Dermis microvascular lymphatic vessel endothelial cell (primary cell): ENCODE results near the gene SDR42E1. TPM values are rescaled to one million over a fixed set of nuclear protein-coding genes. Genes with fewer than 3 reads are reported as not detected.
A peak's percentile ranks its signal among the peaks of the same experiment; 100 is the strongest.
"Not testable (repeated sequence)": the region's sequence is repeated elsewhere in the genome, so short reads cannot be mapped to it uniquely, and the experiment has no call there.

Experiments
- DNase-seq, 2 donors: peaks; one replicate each; pipeline versions ENCODE4 v3.0.0 to v3.0.0-alpha.2; 2010; ENCODE audit warnings: low read depth in 2 of 2
- total RNA-seq: library from RNA; depleted of rRNA; stranded (reverse); fragments of >200 nt; gene quantifications from 2 replicates; pipeline ENCODE4 v1.2.1, GENCODE V29; 2014

Gene SDR42E1
- total RNA-seq, 1 donor from 2014 or later: 1.3 TPM

DNA sequence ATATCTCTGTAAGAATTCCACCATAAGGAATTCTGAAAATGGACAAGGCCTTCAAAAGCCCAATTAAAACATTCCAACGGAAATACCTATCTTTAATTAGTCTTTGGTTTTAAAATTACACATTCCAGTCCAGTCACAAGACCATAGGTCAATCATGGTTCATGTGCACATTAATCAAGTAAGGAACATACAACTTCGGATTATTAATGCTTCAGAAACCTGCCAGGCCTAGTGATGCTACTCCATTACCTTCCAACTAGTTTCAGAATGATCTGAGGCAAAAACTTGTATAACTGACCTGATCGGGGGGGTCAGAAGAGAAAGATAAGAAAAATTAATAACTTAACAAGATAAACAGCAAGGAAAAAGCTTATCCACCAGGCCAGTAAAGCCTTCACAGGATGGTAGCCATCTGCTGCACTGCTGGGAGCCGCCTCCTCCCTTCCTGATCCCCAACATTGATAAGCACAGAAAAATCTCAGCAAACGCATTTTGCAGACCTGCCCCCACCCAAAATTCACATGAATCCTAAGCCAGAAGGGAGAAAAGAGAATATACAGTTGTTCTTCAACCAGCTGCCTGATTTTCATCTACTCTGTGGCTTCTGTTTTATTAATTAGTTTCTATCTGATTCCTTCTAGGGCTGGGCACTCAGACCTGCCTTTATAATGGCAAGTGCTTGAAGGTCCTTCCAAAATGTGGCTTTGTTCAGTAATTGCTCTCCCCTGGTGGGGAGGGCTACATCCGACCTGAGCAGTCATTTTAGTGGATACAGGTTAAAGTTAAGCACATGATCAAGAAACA, 6.0 kb downstream of the SDR42E1 start:
- DNase-seq: no peak

DNA sequence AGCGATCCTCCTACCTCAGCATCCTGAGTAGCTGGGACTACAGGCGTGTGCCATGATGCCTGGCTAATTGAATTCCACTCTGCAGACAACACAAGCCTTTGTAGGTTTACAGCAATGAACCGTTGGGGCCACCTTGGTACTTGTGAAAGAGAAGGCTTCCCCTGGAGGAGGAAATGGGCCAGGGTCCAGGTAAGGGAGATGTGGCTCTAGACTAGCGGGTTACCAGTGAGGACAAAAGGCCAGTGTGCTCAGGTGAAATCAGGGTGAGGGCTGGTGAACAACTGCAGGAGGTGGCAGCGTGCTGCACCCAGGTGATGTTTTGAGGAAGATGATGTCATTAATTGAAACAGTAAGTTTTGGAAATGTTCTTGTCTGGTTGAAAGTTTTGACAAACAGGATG, 6.7 kb downstream of the SDR42E1 start:
- no peak for DNase-seq

DNA sequence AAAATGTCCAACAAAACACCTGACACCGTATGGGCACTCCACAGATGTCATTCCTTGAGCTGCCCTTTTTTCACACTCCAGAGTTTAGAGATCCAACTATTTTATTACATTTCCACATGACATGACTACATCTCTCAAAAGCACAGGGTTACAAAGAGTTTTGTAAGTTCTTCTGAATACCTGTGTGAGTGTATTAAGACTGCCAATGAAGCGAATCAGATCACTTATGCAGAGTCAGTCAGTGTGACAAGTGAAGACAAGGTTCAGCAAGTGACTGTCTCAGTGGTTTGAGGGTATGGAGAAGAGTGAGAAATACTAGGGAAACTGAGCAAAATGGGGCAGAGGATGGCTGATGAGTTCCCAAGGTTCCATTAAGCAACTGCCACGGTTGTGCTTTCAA, 8.4 kb downstream of the SDR42E1 start:
- no peak for DNase-seq

DNA sequence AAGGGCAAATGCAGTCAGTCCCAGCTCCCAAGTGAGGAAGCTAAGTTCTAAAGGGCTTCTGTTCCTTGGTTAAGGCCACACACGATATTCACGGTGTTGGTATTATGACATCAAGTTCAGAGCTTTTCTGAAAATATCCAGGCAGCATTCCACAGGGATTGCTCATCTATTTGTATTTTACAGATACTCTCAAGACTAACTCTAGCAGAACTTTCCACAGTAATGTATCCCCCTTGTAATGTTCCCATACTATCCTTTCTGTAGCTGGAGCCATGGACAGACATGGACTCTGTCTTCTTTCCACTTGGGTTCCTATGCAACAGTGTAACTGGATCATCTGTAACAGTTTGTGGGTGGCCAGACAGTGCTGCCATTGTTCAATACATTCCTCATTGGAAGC, 13.5 kb downstream of the SDR42E1 start:
- peak; percentile 7 to 82 for DNase-seq

DNA sequence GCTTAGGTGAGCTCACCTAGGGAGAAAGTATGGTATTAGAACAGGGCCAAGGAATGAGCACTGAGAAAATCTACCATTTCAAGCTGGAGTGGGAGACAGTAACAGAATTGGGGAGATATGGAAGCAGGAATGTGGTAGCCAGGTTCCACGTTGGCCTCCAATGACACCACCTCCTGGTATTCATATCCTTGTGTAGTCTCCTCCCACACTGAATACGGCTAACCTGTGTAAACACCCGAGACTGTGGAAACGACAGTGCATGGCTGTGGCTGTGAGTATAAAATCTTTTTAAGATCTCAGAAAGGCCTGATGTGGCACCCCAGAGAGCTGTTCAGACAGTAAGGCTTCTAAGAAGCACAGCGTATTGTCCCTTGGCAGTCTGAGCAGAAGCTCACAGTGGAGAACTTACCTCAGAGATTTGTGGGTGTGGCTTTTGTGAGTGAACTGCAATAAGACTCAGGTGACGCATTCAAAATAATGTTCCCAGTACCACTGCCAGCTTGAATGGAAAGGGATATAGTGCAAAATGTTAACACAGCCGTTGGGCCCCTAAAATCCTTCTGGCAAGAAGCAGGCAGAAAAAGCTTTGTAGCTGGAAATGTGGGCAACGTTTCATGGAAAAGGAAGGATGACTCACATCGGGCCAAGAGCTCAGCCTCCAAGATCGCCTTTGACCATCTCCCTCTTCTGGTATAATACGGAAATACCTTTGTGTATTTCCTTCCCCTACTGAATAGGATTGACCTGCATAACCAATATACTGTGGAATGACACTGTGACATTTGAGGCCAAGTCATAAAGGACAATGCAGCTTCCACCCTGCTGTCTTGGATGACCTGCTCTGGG, 14.4 kb downstream of the SDR42E1 start:
- DNase-seq: peak; percentile 50 to 90

DNA sequence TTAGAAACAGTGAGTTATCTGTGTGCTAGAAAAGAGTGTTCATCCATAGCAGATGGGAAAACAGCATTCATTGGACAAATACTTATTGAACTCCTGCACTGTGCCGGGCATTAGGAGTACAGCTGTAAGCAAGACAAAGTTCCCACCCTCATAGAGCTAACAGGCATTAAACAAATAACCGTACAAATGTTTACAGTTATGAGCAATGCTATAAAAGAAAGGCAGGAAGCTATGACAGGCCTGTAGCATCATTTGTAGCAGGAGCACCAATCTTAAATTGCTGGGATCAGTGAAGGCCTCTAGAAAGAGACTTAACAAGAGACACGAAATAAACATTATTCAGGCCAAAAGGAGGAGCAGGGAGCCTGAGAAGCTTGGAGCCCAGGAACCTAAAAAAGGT, 15.6 kb downstream of the SDR42E1 start:
- peak; percentile 11 to 84 for DNase-seq

DNA sequence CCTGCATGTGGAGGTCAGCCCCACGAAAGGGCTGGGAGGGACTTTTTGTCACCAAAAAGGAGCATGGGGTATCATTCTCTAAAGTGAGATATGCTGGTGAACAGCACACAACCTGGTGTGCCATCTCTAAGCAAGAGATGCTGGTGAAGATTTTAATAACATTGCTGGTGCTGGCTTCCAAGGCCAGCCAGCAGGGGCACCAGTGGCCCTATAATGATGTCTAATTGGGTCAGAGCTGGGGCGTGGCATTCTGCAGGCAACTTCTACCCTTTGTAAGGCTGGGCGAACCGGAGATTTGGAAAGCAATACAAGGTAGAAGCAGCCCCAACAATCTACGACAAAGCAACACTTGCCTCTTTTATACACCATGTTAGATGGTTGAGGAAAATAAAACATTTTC, 16.8 kb downstream of the SDR42E1 start:
- no peak for DNase-seq

DNA sequence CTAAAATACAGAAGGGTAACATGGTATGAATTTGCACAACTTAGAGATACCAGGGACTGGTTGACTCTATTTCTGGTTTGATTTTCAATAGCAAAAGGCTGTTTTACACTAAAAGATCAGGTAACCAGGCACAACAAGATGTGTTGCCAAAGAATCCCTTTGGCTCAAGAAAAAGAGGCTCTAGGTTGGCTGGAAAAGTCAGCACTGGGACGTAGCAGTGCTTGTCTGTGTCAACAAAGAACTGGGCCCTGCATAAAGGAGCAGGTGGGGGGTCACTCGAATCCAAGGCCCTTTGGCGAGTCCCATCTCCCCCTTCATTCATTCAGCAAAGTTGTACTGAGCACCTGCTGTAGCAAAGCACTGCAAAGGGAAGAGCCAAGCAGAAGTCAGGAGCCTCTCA, 18.4 kb downstream of the SDR42E1 start:
- no peak for DNase-seq

DNA sequence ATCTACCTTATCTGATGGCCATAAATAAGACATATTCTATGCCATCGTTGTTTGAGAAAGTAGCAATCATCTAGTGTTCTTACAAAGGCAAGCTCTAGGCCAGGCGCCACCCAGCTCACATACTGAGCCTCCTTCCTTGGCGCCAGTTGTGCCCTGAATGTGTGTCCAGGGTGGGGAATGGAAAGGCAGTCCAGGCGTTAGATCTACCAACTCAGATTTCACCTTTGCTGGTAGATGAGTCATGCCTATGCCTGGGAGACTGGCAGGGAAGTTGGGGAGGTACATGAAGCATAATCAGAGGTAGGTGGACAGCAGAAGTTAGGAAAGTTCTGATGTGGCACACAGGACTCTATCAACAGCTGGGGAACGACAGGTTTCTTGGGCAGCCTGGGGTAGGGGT, 23.6 kb downstream of the SDR42E1 start:
- no peak for DNase-seq

DNA sequence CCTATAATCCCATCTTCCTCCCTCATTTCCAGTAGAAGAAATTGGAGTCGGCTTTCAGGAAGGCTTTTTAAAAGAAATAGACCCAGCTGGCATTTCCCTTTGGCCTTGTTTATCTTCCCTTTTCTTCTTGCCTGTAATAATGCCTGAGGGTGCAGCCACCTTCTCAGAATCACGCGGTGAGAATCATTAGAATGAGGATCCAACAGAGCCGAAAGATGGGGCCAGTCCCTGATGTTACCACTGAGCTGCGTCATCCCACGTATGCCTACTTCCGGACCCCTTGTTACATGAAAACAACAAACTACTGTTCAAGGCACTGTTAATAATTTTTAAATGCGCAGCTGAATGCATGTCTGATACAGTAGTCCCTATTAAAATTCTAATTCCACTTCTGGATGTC, 24.1 kb downstream of the SDR42E1 start:
- DNase-seq: no peak

DNA sequence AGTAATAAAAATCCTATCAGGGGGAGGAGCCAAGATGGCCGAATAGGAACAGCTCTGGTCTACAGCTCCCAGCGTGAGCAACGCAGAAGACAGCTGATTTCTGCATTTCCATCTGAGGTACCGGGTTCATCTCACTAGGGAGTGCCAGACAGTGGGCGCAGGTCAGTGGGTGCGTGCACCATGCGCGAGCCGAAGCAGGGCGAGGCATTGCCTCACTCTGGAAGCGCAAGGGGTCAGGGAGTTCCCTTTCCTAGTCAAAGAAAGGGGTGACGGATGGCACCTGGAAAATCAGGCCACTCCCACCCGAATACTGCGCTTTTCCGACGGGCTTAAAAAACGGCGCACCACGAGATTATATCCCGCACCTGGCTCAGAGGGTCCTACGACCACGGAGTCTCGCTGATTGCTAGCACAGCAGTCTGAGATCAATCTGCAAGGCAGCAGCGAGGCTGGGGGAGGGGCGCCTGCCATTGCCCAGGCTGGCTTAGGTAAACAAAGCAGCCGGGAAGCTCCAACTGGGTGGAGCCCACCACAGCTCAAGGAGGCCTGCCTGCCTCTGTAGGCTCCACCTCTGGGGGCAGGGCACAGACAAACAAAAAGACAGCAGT, 33.8 kb downstream of the SDR42E1 start:
- not testable (repeated sequence) for DNase-seq

DNA sequence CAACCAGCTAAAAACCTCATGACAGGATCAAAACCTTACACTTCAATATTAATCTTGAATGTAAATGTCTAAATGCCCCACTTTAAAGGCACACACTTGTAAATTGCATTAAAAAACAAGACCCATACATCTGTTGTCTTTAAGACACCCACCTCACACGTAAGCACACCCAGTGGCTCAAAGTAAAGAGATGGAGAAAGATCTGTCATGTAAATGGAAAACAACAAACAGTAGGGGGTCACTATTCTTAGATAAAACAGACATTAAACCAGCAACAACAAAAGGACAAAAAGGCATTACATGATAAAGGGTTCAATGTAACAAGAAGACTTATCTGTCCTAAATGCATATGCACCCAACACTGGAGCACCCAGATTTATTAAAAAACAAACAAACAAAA, 35.6 kb downstream of the SDR42E1 start:
- DNase-seq: no peak

DNA sequence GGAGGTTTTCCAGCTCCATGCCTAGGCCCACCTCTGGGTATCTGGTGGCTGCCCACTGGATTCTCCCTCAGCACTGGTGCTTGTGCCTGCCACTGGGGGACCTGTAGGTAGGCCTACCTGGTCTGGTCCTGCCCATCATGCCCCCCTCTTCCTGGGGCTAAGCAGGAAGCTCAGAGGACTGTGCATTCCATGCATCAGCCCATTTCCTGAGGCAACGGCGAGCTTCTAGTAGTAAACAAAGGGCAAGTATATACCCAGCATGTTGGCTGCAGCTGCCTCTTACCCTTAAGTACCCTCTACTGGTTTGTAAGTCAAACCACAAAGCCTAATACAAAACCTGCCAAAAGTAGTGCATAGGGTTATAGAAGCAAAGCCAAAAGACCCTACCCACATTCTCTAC, 37.5 kb downstream of the SDR42E1 start:
- DNase-seq: no peak

DNA sequence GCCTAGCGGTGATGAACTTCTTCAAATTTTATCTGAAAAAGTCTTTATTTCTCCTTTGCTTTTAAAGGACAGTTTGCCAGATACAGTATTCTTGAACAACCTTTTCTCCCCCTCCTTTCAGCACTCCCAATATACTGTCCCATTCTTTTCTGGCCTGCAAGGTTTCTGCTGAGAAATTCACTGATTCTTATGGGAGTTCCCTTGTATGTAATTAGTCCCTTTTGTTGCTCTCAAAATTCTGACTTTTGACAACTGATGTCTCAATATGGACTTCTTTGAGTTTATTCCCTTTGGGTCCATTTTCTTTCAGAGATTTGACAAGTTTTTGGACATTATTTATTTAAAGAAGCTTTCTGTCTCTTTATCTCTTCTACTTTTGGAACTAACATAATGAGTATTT, 39.4 kb downstream of the SDR42E1 start:
- DNase-seq: no peak

DNA sequence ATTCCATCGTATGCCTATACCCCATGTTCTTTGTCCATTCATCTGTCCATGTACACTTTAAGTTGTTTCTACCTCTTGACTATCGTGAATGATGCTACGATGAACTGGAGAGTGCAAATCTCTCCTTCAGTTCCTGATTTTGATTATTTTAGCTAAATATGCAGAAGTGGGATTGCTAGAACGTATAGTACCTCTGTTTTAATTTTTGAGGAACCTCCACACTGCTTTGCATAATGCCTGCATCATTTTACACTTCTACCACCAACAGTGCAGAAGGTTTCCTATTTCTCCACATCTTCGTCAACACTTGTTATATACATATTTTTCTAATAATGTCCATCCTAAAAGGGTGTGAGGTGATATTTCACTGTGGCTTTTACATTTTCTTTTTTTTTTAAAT, 43.9 kb downstream of the SDR42E1 start:
- DNase-seq: no peak

DNA sequence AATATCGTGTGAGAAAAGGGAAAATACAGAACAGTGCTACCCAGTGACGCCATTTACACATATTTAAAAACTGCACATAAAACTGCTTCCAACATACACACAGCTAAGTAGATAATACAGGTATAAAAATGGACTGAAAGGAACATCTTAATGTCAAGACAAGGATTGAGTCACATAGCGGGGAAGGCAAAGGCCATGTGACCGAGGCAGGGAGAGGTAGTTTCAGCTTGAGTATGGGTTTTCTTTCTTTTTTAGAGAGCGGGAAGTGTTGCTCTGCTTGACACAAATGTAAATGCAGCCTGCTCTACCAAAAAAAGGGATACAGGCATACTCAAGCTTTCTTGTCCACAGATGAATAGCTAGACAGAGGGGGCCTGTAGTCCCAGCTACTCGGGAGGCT, 46.5 kb downstream of the SDR42E1 start:
- no peak for DNase-seq

DNA sequence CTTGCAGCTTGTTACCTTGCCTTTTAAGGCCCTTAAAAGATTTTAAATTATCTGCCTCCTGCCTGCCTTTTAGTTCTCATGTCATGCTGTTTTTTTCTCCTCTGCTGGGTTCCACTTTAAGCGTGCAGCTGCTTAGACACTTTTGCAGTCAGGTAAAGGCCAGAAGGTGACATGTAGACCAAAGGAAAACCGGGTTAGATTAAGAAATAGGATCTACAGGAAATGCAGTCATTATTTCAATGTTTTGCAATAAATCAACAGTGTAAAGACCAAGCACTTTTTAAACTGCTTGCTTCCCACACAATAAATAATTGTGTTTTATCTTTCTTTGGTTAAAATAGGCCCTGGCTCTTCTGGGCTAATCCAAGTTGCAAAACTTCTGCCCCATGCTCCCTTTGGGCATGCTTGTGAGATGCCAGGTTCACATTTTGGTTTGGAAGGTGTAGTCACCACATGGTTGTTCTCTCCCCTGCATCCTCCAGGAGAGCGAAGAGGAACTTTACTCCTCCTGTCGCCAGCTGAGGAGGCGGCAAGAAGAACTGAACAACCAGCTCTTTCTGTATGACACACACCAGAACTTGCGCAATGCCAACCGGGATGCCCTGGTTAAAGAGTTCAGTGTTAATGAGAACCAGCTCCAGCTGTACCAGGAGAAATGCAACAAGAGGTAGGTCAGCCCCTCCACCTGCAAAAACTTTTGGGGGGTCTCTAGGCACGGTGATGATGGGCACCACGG, 54.9 kb downstream of the SDR42E1 start:
- DNase-seq: no peak

DNA sequence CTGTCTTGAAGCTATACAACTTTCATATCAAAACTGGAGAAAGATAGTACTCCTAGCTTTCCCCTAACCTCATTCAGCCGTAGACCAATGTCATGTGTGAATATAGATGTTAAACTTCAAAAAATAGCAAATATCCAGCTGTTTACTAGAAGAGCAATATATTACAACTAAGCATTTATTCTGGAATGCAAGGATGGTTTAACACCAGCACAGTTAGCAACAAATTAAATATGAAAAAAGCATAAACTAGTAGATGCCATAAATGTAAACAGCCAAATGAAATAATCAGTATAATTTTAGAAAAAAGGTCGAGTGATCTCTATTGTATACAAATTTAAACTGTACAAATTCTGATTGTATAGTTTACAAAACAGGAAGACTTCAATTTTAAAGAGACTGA, 59.7 kb downstream of the SDR42E1 start:
- no peak for DNase-seq

DNA sequence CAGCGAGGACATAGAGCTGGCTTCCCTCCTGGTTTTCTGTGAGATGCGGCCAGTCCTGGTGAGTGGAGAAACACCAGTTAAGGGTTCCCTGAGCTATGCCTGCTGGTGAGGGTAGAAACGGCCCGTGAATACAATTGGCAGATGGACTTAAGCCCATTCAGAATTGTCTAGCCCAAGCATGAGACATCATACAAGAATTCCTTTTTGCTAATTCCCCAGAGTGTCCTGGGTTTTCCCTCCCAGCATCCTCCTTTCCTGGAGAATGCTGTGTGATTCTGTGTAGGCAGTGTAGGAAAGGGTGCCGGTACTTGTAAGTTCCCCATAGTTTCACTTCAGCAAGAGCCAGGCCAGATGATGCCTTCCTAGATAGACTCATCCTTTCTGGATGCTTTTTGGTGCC, 65.1 kb downstream of the SDR42E1 start:
- DNase-seq: no peak

DNA sequence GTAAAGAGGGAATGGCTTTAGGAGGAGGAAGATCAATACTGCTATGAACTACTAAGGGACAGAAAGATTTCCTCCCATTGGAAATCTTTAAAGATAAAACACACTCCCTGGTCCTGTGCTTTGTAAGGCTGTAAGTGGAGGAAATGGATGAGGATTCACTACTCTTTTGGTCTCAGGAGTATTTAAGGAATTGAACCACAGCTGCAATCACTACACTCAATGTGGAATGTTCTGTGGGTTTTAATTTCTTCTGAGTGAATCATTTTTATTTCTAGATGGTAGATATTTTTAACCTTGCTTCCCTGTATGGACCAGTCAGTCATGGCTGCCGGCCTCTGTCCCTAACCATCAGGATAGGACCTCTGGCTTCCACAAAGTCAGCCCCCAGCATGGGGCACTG, 65.6 kb downstream of the SDR42E1 start:
- DNase-seq: no peak

DNA sequence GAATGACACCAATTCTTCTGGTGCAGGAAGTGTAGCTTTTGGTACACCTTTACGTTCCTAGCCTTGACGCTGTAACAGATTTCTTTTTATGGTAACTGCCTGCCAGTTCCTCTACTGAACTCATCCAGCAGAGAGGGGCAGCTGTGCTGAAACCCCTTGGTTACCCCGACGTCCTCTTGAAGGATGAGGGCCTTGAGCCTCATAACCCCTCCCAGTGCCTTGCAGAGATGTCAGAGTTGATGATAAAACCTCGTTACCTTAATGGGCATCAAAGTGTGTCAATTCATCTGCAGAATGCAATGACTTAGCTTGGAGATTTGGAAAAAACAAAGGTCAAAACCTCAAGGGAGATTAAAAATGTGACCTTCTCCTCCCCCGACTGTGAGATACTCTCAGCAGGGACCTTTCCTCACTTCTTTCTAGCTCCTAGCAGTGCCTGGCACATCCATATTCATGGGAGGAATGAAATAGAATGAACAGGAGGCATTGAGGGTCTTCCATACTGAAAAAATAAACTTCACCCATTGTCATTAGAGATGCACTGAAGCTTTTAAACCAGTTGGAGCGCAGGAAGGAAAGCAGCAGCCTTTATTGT, 69.2 kb downstream of the SDR42E1 start:
- DNase-seq: no peak
